ENCODE results near the gene GPR42. TPM values are rescaled to one million over a fixed set of nuclear protein-coding genes. Genes with fewer than 3 reads are reported as not detected.

Gene GPR42
- total RNA-seq, 1 donor from 2014 or later: not detected

DNA sequence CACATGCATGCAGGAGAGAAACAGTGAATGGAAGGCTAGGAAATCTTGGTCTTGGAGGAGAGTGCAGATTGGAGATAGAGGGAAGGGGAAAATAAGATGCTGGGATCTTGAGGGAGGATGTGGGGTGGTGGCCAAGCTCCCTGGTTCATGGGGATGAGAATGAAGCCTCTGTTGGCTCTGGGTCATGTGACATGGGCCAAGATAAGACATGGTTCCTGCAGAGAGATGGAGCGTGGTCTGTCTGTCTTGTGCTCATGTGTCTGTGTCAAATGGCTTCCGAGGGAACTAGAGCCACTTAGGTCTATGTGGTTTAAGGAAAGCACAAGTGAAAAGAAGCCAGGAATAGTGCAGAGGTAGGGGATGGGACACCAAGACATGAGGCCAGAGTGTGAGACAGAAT lies 46.4 kb downstream of the GPR42 start:
- H3K36me3 Mint-ChIP-seq (ENCODE audit: low read depth): no peaks in the 10 kb centered on the region
- H3K27me3 Mint-ChIP-seq (ENCODE audit: low read depth): peaks cover 40% of the 10 kb centered on the region
- H3K4me3 Mint-ChIP-seq (ENCODE audit: unreplicated experiment): no peak overlapping the region
- no peaks in the 10 kb centered on the region for H3K9me3 Mint-ChIP-seq (ENCODE audit: low read depth)
- TF ChIP-seq, protein P1, sequence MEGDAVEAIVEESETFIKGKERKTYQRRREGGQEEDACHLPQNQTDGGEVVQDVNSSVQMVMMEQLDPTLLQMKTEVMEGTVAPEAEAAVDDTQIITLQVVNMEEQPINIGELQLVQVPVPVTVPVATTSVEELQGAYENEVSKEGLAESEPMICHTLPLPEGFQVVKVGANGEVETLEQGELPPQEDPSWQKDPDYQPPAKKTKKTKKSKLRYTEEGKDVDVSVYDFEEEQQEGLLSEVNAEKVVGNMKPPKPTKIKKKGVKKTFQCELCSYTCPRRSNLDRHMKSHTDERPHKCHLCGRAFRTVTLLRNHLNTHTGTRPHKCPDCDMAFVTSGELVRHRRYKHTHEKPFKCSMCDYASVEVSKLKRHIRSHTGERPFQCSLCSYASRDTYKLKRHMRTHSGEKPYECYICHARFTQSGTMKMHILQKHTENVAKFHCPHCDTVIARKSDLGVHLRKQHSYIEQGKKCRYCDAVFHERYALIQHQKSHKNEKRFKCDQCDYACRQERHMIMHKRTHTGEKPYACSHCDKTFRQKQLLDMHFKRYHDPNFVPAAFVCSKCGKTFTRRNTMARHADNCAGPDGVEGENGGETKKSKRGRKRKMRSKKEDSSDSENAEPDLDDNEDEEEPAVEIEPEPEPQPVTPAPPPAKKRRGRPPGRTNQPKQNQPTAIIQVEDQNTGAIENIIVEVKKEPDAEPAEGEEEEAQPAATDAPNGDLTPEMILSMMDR (IDR thresholded peaks at IDR 0.05): no peak
- no peaks in the 10 kb centered on the region for H3K4me1 Mint-ChIP-seq (ENCODE audit: low read depth)
- DNase-seq (ENCODE audit: low spot score): no peak
- H3K27ac Mint-ChIP-seq (ENCODE audit: unreplicated experiment): no peak overlapping the region

DNA sequence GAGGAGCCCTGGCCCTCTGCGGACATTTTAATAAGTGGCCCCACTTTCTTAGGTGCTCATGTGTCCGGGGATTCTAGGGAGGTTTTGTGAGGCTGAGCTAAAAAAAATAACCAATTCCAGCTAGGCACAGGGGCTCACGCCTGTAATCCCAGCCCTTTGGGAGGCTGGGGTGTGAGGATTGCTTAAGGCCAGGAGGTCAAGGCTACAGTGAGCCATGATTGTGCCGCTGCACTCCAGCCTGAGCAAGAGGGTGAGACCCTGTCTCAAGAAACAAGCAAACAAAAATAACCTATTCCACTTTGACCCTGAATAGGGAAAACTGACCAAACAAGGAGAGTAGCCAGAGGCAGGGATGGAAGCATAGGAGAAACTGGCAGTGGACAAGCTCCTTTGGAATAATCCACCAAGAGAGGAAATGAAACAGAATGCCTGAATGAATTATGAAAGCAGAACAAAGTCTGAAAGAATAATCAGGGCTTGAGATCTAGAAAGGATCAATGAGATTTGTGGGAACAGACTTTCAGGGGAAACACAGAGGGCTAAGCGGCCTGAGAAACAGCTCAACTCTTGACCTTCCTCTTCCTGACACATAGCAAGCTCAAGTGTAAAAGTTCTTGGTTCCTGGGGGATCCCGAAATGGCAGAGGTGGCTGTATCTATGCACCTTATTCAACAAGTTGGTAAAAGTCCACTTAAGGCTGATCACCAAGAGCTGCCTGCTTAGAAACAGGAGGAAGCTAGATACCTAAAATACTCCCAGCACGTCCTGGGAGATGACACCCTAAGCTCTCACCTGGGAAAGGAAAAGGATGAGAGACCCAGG lies 47.1 kb downstream of the GPR42 start:
- Mint-ChIP-seq H3K4me3 (ENCODE audit: unreplicated experiment) (no peak overlapping the region), H3K4me1 (ENCODE audit: low read depth) (no peaks in the 10 kb centered on the region), H3K9me3 (ENCODE audit: low read depth) (no peaks in the 10 kb centered on the region), H3K36me3 (ENCODE audit: low read depth) (no peaks in the 10 kb centered on the region), H3K27ac (ENCODE audit: unreplicated experiment) (no peak overlapping the region), H3K27me3 (ENCODE audit: low read depth) (peaks cover 40% of the 10 kb centered on the region)
- no peak for DNase-seq (ENCODE audit: low spot score)
- TF ChIP-seq, protein P1 (IDR thresholded peaks at IDR 0.05): no peak

DNA sequence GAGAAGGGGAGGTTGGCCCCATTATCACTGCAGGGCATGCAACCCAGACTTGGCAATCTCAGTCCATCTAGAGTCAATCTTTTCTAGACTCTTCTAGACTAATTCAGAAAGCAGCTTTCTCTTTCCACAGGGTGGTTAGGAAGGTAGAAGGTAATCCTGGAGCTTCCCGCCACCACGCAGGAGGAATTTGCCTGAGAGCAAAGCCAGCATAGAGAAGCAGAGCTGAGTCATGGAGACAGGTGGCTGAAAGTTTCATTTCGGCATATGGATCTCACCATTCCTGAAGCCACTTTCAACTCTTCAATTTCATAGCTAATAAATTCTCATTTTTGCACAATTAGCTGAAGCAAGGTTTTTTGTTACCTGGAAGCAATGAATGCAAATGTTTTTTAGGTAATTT lies 48.2 kb downstream of the GPR42 start:
- H3K27ac Mint-ChIP-seq (ENCODE audit: unreplicated experiment): no peak overlapping the region

DNA sequence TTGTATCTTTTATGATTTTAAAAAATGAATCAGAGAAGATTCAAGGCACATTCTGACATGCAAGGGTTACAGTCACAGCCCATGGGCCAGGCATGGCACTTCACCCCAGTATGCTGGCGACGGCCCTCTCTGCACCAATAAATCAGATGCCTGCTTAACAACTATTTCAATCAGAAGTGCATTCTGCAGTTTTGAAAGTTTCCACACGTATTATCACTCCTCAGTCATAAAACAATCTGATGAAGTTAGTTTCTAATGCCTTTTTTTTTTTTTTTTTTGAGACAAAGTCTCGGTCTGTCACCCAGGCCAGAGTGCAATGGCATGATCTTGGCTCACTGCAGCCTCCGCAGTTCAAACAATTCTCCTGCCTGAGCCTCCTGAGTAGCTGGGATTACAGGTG lies 48.9 kb downstream of the GPR42 start:
- H3K36me3 Mint-ChIP-seq (ENCODE audit: low read depth): no peaks in the 10 kb centered on the region
- no peak overlapping the region for H3K4me3 Mint-ChIP-seq (ENCODE audit: unreplicated experiment)
- no peak overlapping the region for H3K27ac Mint-ChIP-seq (ENCODE audit: unreplicated experiment)
- DNase-seq (ENCODE audit: low spot score): no peak
- H3K4me1 Mint-ChIP-seq (ENCODE audit: low read depth): no peaks in the 10 kb centered on the region
- H3K9me3 Mint-ChIP-seq (ENCODE audit: low read depth): no peaks in the 10 kb centered on the region
- TF ChIP-seq, protein P1 (IDR thresholded peaks at IDR 0.05): no peak
- H3K27me3 Mint-ChIP-seq (ENCODE audit: low read depth): peaks cover 31% of the 10 kb centered on the region

More for the DNA sequence above, 48.2 kb downstream of the GPR42 start:
- Mint-ChIP-seq H3K27me3 (ENCODE audit: low read depth) (peaks cover 34% of the 10 kb centered on the region), H3K4me3 (ENCODE audit: unreplicated experiment) (no peak overlapping the region), H3K9me3 (ENCODE audit: low read depth) (no peaks in the 10 kb centered on the region), H3K36me3 (ENCODE audit: low read depth) (no peaks in the 10 kb centered on the region), H3K4me1 (ENCODE audit: low read depth) (no peaks in the 10 kb centered on the region)
- TF ChIP-seq, protein P1 (IDR thresholded peaks at IDR 0.05): no peak
- no peak for DNase-seq (ENCODE audit: low spot score)

DNA sequence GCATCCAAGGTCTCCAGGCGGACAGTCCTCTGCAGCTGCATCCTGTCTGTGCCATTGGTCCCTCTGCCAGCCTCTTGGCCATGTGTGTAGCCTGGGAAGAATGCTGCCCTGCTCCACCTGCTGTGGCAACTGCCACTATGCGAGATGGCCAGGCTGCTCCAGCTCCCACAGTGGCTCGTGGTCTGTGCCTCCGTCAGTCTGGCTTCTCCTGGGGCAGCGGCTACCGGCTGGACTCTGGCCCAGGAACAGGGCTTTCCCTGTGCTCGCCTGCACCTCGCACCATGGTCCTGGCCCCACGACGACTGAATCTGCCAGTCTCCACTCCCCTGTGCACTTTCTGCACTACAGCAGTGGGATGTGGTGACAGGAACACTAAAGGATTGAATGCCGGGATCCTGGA lies 50.5 kb downstream of the GPR42 start:
- TF ChIP-seq, protein P1 (IDR thresholded peaks at IDR 0.05): no peak
- Mint-ChIP-seq H3K27ac (ENCODE audit: unreplicated experiment) (no peak overlapping the region), H3K4me3 (ENCODE audit: unreplicated experiment) (no peak overlapping the region), H3K4me1 (ENCODE audit: low read depth) (no peaks in the 10 kb centered on the region), H3K36me3 (ENCODE audit: low read depth) (no peaks in the 10 kb centered on the region), H3K27me3 (ENCODE audit: low read depth) (peaks cover 24% of the 10 kb centered on the region), H3K9me3 (ENCODE audit: low read depth) (no peaks in the 10 kb centered on the region)
- no peak for DNase-seq (ENCODE audit: low spot score)

Small RNAs within 50 kb of the gene (microRNA-seq; reads per million reads assigned to microRNA genes)
- gene MIR5196 (ENCODE audit: borderline number of aligned reads): not detected

Other genes starting within 250 kb of the GPR42 start
- gene LGI4, start 236.0 kb upstream of the GPR42 start, total RNA-seq: 0.46 to 2.2 TPM (median 1.3 TPM) in 3 replicates
- 2.9 to 7.8 TPM (median 7.1 TPM) in 3 replicates for gene FXYD1, start 232.2 kb upstream of the GPR42 start, total RNA-seq
- gene FXYD7, start 227.8 kb upstream of the GPR42 start, total RNA-seq: not detected in 3 replicates
- 108 to 114 TPM (median 113 TPM) in 3 replicates for gene FXYD5, start 216.3 kb upstream of the GPR42 start, total RNA-seq
- gene FAM187B, start 142.3 kb upstream of the GPR42 start, total RNA-seq: not detected in 3 replicates
- 0.24 to 0.99 TPM (median 0.64 TPM) in 3 replicates for gene LSR, start 122.1 kb upstream of the GPR42 start, total RNA-seq
- gene USF2, start 102.1 kb upstream of the GPR42 start, total RNA-seq: 86.1 to 101 TPM (median 86.3 TPM) in 3 replicates
- gene HAMP, start 88.5 kb upstream of the GPR42 start, total RNA-seq: not detected in 3 replicates
- gene MAG, start 78.9 kb upstream of the GPR42 start, total RNA-seq: not detected in 3 replicates
- not detected in 3 replicates for gene CD22, start 41.9 kb upstream of the GPR42 start, total RNA-seq
- not detected in 3 replicates for gene FFAR1, start 23.2 kb upstream of the GPR42 start, total RNA-seq
- not detected in 3 replicates for gene FFAR3, start 12.6 kb upstream of the GPR42 start, total RNA-seq
- not detected in 3 replicates for gene FFAR2, start 77.2 kb downstream of the GPR42 start, total RNA-seq
- gene KRTDAP, start 119.4 kb downstream of the GPR42 start, total RNA-seq: not detected in 3 replicates
- 1.3 to 2.1 TPM in 2 of 3 replicates, not detected in the other for gene DMKN, start 142.6 kb downstream of the GPR42 start, total RNA-seq
- gene SBSN, start 157.2 kb downstream of the GPR42 start, total RNA-seq: 0.30 to 0.56 TPM (median 0.36 TPM) in 3 replicates
- gene GAPDHS, start 162.4 kb downstream of the GPR42 start, total RNA-seq: not detected in 3 replicates
- gene TMEM147, start 174.6 kb downstream of the GPR42 start, total RNA-seq: 86.3 to 105 TPM (median 90.9 TPM) in 3 replicates
- gene ATP4A, start 192.6 kb downstream of the GPR42 start, total RNA-seq: not detected in 3 replicates
- gene PMIS2, start 215.1 kb downstream of the GPR42 start, total RNA-seq: not detected in 3 replicates
- 7.7 to 17.2 TPM (median 8.4 TPM) in 3 replicates for gene HAUS5, start 241.7 kb downstream of the GPR42 start, total RNA-seq

All from chondrocyte (in vitro differentiated cells).